HG03457 (cell line): ENCODE measurements around the gene GPATCH1.
A peak's percentile ranks its signal among the peaks of the same experiment; 100 is the strongest.
"Not testable (repeated sequence)": the region's sequence is repeated elsewhere in the genome, so short reads cannot be mapped to it uniquely, and the experiment has no call there.

ENCODE experiments used
- ATAC-seq: cut with Tn5 transposase; IDR thresholded peaks from one replicate; pipeline ENCODE4 v1.9.1; 2021; ENCODE audit warnings: moderate number of reproducible peaks; ENCODE audit not compliant: unreplicated experiment

Gene GPATCH1

GRCh38 chr19:33156334-33156733 is 75.4 kb downstream of the GPATCH1 start:
- no peak for ATAC-seq

DNA sequence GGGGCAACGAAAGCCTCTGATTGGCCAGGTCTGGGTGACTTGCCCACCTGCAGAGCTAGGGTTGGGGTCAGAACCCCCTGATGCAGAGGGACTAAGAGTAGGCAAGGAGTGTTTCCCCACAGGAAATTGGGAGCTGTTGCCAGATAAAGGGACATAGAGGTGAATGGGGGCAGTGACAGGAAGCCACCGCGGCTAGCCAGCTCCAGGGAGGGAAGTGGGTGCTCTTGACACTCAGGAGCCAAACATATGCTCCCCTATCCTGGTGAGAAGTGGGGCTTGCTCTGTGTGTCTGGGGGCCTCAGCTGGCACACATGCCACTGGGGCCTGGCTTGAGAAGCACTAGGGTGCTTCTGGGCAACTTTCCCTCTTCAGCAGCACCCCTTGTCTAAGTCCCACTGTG is 76.9 kb downstream of the GPATCH1 start:
- no peak for ATAC-seq

DNA sequence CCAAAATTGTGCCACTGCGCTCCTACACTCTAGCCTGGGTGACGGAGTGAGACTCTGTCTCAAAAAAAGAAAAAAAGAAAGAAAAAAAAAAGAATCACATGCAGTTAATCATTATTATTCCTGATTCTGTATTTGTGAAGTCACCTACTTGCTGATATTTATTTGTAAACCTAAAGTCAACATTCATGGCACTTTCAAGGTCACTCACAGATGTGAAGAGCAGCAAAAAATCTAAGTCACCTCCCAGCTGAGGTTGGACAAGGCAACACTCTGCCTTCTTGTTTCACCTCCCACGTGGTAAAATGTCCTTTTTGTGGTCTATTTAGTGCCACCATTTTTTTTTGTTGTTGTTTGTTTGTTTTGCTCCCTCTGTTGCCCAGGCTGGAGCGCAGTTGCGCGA is 77.4 kb downstream of the GPATCH1 start:
- ATAC-seq: no peak

DNA sequence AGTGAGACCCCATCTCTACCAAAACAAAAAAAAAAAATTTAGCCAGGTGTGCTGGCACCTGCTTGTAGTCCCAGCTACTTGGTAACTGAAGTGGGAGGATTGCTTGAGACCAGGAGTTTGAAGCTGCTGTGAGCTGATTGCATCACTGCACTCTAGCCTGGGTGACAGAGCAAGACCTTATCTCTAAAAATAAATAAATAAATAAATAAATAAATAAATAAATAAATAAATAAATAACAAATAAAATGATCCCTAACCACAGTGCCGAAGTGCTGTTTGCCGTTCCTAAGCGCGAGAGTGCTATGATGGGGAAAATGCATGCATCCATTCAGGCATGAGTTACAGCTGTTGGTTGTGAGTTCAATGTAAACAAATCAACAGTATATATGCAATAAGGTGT is 78.2 kb downstream of the GPATCH1 start:
- no peak for ATAC-seq

- ATAC-seq: no peak
Measured at GRCh38 chr19:33159893-33160292, 78.9 kb downstream of the GPATCH1 start.

DNA sequence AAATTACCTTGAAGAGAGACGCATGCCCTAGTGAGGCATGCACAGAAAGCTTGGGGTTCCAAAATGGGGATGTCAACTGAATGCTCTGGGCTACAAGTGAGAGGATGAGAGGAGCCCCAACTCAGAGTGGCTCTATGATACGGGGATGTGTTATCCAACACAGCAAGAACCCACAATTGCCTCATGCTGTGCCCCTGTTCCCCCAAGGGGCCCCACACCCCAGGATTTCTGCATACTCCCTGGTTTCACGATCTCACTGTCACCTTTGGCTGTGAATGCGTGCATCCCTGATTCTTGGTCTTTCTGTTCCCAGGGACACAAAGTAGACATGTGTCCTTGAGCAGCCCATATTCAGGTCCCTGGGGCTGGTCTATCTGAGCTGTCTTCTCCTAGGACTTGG is 80.2 kb downstream of the GPATCH1 start:
- no peak for ATAC-seq

DNA sequence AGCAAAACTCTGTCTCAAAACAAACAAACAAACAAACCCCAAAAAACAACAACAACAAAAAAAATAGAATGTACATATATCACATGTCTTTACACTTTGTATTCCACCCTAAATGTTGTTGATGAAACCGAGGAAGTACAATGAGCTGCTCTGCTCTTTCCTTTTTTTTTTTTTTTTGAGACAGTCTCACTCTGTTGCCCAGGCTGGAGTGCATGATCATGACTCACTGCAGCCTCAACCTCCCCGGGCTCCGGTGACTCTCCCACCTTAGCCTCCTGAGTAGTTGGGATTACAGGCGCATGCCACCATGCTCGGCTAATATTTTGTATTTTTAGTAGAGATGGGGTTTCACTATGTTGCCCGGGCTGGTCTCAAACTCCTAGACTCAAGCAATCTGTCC is 82.5 kb downstream of the GPATCH1 start:
- no peak for ATAC-seq

DNA sequence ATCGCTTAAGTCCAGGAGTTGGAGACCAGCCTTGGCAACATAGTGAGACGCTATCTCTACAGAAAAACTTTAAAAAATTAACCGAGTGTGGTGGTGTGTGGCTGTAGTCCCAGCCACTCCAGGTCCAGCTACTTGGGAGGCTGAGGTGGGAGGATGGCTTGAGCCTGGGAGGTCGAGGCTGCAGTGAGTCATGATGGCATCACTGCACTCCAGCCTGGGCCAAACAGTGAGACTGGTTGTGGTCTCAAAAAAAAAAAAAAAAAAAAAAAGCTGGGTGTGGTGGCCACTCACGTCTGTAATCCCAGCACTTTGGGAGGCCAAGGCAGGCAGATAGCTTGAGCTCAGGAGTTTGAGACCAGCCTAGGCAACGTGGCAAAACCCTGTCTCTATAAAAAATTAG is 85.1 kb downstream of the GPATCH1 start:
- not testable (repeated sequence) for ATAC-seq

- no peak for ATAC-seq
Measured at GRCh38 chr19:33167438-33167837, 86.5 kb downstream of the GPATCH1 start.

GRCh38 chr19:33168528-33168927 is 87.5 kb downstream of the GPATCH1 start:
- ATAC-seq: no peak

DNA sequence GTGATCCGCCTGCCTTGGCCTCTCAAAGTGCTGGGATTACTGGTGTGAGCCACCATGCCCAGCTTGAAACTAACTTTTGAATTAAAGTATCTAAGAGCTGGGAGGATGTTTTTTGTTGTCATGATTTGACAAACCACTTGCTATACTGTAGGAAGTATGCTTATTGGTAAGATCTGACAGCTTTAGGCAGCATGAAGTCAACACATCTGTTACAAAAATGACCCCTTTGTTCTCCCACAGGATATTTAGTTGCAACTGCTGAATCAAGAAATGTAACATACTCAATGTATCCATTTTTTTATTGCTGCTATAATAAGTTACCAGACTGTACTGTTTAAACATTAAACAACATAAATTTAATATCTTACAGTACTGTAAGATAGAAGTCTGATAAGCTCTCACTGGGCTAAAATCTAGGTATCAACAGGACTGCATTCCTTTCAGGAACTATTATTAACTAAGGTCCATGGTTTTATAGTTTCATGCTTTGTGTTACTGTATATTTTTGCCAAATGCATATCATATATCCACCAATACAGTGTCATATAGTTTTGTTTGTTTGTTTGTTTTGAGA is 90.3 kb downstream of the GPATCH1 start:
- no peak for ATAC-seq

DNA sequence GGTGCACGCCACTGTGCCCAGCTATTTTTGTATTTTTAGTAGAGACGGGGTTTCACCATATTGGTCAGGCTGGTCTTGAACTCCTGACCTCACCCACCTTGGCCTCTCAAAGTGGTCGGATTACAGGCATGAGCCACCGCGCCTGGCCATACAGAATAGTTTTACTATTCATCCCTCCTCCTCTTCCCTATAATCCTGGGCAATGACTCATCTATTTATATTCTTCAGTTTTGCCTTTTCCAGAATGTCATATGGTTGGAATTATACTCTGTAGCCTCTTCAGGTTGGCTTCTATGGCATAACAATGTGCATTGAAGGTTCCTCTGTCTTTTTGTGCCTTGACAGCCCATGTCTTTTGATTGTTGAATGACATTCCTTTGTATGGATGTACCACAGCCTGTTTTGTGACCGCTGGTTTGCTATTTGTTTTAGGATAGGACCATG is 91.0 kb downstream of the GPATCH1 start:
- no peak for ATAC-seq

DNA sequence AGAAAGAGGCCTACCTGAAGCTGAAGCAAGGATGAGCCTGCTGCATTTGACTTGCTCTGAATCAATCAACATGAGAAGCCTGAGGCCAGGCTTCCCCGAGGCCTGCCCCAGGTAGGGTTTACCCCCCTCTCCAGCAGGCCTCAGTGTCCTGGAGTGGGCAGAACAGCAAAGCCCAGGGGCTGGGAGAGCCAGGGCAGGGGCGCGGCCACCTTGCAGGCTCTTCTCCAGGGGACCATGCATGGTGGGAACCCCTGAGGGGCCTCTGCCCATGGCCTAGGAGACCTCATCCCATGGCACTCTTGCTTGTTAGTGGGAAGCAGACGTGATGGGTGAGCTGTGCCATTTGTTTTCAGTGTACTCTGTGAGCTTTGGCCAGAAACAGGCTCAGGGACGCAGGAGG is 93.2 kb downstream of the GPATCH1 start:
- no peak for ATAC-seq

- ATAC-seq: no peak
Measured at GRCh38 chr19:33175156-33175782, 94.3 kb downstream of the GPATCH1 start.

GRCh38 chr19:33175886-33176669 is 95.1 kb downstream of the GPATCH1 start:
- no peak for ATAC-seq

DNA sequence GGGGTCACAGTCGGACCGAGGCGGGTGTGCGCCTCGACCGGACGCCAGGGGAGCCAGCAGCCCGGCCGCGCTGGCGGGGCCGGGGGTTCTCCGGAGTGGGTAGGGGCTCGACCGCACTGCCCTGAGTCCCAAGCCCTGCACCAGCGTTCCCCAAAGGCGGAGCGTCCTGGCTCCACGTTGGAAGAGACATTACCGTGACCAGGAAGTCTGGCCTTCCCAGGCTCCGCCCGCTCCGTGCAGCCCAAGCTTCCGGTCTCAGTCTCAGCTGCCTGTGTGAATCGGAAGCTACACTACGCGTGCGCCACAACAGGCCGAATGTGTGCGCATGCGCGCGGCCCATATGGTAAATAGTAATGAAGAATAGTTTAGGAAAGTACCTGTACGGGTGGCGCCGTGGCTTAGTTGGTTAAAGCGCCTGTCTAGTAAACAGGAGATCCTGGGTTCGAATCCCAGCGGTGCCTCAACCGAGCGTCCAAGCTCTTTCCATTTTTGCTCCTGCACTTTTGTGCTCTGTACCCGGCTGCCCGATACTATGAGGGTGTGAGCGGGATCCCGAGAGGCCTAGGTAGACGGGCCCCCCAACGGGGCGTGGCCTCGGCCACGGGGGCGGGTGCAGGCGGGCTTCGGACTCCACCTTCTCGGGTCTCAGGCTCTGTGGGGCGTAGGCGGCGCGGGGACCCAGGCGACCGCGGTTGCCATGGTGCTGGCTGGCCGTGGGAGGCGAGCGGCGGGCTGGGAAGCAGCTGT is 95.9 kb downstream of the GPATCH1 start:
- peak; percentile 80 for ATAC-seq

DNA sequence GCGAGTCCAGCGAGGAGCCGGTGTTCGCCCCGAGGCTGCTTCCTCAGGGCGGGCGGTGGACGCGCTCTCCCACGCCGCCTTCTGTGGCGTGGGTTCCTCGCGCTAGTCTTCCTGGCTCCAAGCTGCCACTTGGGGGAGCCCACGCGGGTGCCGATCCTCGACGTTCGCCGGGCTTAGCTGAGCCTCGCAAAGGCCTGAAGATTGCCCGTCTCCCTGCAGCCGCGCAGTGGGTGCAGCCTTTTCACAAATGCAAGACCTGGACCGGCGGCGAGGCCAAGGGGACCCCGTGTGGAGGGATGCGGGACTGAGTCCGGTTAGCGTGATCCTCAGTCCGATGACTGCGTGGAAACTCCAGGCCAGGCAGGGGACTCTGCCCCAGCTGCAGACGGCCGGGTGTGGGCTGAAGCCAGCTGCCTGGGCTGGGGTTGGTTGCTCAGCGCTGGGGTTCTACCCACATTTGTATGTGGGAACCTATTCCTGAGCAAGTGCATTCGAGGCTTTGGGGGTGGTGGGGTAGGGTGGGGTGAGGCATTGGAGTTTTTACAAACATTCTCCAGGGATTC is 96.5 kb downstream of the GPATCH1 start:
- peak; percentile 16 for ATAC-seq
